ENCODE results near the gene MAVS.
"Not testable (repeated sequence)": the region's sequence is repeated elsewhere in the genome, so short reads cannot be mapped to it uniquely, and the experiment has no call there.

Gene MAVS

GRCh38 chr20:3874194-3874844, 27.7 kb downstream of the MAVS start:
- H3K4me3 ChIP-seq (ENCODE audit: low read depth, low read length), result no peak overlapping the region
- H3K27ac ChIP-seq, result no peak overlapping the region
- H3K27me3 ChIP-seq (replicated peaks), result no peaks in the 10 kb centered on the region
- H3K36me3 ChIP-seq (replicated peaks), result peaks cover 11% of the 10 kb centered on the region
- in situ Hi-C loops (cut with HindIII; ENCODE audit: low pct_ligation_motif_present, low sequenced_read_pairs), result no loop called here
- no peak for TF ChIP-seq CTCF (IDR thresholded peaks at IDR 0.05; ENCODE audit: low read depth, low read length, missing control alignments)
- DNase-seq, result no peak

GRCh38 chr20:3875378-3875974, 28.8 kb downstream of the MAVS start:
- no peaks in the 10 kb centered on the region for H3K27me3 ChIP-seq (replicated peaks)
- in situ Hi-C loops (cut with HindIII; ENCODE audit: low pct_ligation_motif_present, low sequenced_read_pairs), result no loop called here
- no peak overlapping the region for H3K4me3 ChIP-seq (ENCODE audit: low read depth, low read length)
- H3K27ac ChIP-seq, result no peak overlapping the region
- TF ChIP-seq CTCF (IDR thresholded peaks at IDR 0.05; ENCODE audit: low read depth, low read length, missing control alignments), result no peak
- no peak for DNase-seq
- H3K36me3 ChIP-seq (replicated peaks), result peaks cover 11% of the 10 kb centered on the region

GRCh38 chr20:3876000-3876399, 29.4 kb downstream of the MAVS start:
- H3K27ac ChIP-seq, result no peak overlapping the region
- H3K36me3 ChIP-seq (replicated peaks), result peaks cover 7% of the 10 kb centered on the region
- no peak for TF ChIP-seq CTCF (IDR thresholded peaks at IDR 0.05; ENCODE audit: low read depth, low read length, missing control alignments)
- in situ Hi-C loops (cut with HindIII; ENCODE audit: low pct_ligation_motif_present, low sequenced_read_pairs), result no loop called here
- H3K27me3 ChIP-seq (replicated peaks), result no peaks in the 10 kb centered on the region
- no peak for DNase-seq
- no peak overlapping the region for H3K4me3 ChIP-seq (ENCODE audit: low read depth, low read length)

GRCh38 chr20:3876676-3877075, 30.0 kb downstream of the MAVS start:
- Histone ChIP-seq H3K36me3 (replicated peaks) (peaks cover 5% of the 10 kb centered on the region), H3K4me3 (ENCODE audit: low read depth, low read length) (no peak overlapping the region), H3K27me3 (replicated peaks) (no peaks in the 10 kb centered on the region), H3K27ac (no peak overlapping the region)
- TF ChIP-seq CTCF (IDR thresholded peaks at IDR 0.05; ENCODE audit: low read depth, low read length, missing control alignments), result no peak
- no peak for DNase-seq
- in situ Hi-C loops (cut with HindIII; ENCODE audit: low pct_ligation_motif_present, low sequenced_read_pairs), result no loop called here

- H3K36me3 ChIP-seq (replicated peaks); H3K27me3 ChIP-seq (replicated peaks); DNase-seq; H3K27ac ChIP-seq; H3K4me3 ChIP-seq (ENCODE audit: low read depth, low read length); in situ Hi-C loops (cut with HindIII; ENCODE audit: low pct_ligation_motif_present, low sequenced_read_pairs): not testable (repeated sequence)
Measured at GRCh38 chr20:3878921-3879274, 32.3 kb downstream of the MAVS start.

GRCh38 chr20:3885715-3886114, 39.1 kb downstream of the MAVS start:
- H3K4me3 ChIP-seq (ENCODE audit: low read depth, low read length), result no peak overlapping the region
- in situ Hi-C loops (cut with HindIII; ENCODE audit: low pct_ligation_motif_present, low sequenced_read_pairs), result no loop called here
- H3K27me3 ChIP-seq (replicated peaks), result no peaks in the 10 kb centered on the region
- no peaks in the 10 kb centered on the region for H3K36me3 ChIP-seq (replicated peaks)
- TF ChIP-seq CTCF (IDR thresholded peaks at IDR 0.05; ENCODE audit: low read depth, low read length, missing control alignments), result no peak
- no peak overlapping the region for H3K27ac ChIP-seq
- DNase-seq, result no peak
